Activated CD8-positive, alpha-beta memory T cell treated with anti-CD3 and anti-CD28 coated beads for 1 hour (primary cell): ENCODE measurements around the gene PRKD2.

Experiments
- DNase-seq, 2 donors: peaks; one replicate each; pipeline ENCODE4 v3.0.0-alpha.2; 2020; ENCODE audit warnings: low read depth in 1 of 2; ENCODE audit errors: extremely low read depth in 1 of 2

Gene PRKD2

GRCh38 chr19:46725036-46725820, 8.3 kb upstream of the PRKD2 start:
- DNase-seq: no peak

GRCh38 chr19:46724468-46724867, 7.6 kb upstream of the PRKD2 start:
- no peak for DNase-seq

GRCh38 chr19:46723471-46723870, 6.6 kb upstream of the PRKD2 start:
- no peak for DNase-seq

GRCh38 chr19:46723023-46723461, 6.1 kb upstream of the PRKD2 start:
- no peak for DNase-seq

GRCh38 chr19:46722421-46723022, 5.6 kb upstream of the PRKD2 start:
- no peak for DNase-seq

- DNase-seq: no peak
Observed at GRCh38 chr19:46722004-46722380, 5.1 kb upstream of the PRKD2 start.

GRCh38 chr19:46721269-46722003, 4.5 kb upstream of the PRKD2 start:
- no peak for DNase-seq

- DNase-seq: no peak
Observed at GRCh38 chr19:46720503-46721239, 3.8 kb upstream of the PRKD2 start.

GRCh38 chr19:46719629-46720502, 3.0 kb upstream of the PRKD2 start:
- DNase-seq: no peak

- no peak for DNase-seq
Observed at GRCh38 chr19:46718934-46719622, 2.2 kb upstream of the PRKD2 start.

GRCh38 chr19:46718157-46718933, 1.4 kb upstream of the PRKD2 start:
- DNase-seq: peak in 1 of 2 donors; percentile 29

GRCh38 chr19:46717716-46718143, 816 bp upstream of the PRKD2 start:
- no peak for DNase-seq

- DNase-seq: no peak
Observed at GRCh38 chr19:46716672-46717033, 261 bp downstream of the PRKD2 start.

- DNase-seq: no peak
Observed at GRCh38 chr19:46715975-46716671, 791 bp downstream of the PRKD2 start.

- no peak for DNase-seq
Observed at GRCh38 chr19:46715620-46715974, 1.3 kb downstream of the PRKD2 start.

- peak in 1 of 2 donors; percentile 47 for DNase-seq
Observed at GRCh38 chr19:46714444-46715106, 2.3 kb downstream of the PRKD2 start.

GRCh38 chr19:46713781-46714443, 3.0 kb downstream of the PRKD2 start:
- peak; percentile 56 to 62 for DNase-seq
